Stimulated activated CD8-positive, alpha-beta memory T cell treated with anti-CD3 and anti-CD28 coated beads, Interleukin-7, amount 100 ng/mL, for 4 hours (primary cell): ENCODE results near the gene TMC8.

Experiments
- DNase-seq, 2 donors: peaks; one replicate each; pipeline ENCODE4 v3.0.0-alpha.2; 2020; ENCODE audit warnings: low read depth in 2 of 2

Gene TMC8

GRCh38 chr17:78123258-78123929 is 7.2 kb upstream of the TMC8 start:
- no peak for DNase-seq

DNA sequence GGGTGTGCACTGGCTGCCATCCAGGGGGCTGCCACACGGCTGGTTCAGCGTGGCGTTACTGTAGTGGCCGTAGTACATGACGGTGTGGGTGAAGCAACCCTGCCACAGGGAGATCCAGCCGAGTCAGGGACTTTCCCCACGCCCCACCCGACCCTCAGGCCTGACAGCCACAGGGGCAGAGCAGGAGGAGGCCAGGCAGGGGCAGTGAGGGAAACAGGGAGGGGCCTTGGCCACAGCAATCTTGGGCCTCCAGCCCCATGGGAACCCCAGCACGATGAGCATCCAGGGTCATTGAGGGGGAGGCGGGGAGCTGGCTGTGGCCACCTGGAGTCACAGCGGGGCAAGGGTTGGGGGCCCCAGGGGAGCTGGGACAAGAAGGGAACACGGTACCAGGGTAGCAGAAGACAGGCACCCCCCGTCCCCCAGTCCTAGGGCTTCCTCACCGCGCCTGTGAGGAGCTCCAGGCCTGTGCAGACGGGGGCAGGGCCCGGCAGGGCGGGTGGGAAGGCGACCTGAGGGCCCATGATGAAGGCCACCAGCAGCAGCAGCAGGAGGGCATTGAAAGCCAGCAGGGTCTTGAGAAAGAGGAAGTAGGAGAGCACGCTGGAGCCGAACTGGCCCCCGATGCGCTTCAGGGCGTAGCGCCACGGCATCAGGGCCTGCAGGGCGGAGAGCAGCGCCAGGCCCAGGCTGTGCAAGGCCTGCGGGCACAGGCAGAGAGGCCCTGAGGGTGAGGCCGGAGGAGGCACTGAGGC is 6.3 kb upstream of the TMC8 start:
- DNase-seq: no peak

DNA sequence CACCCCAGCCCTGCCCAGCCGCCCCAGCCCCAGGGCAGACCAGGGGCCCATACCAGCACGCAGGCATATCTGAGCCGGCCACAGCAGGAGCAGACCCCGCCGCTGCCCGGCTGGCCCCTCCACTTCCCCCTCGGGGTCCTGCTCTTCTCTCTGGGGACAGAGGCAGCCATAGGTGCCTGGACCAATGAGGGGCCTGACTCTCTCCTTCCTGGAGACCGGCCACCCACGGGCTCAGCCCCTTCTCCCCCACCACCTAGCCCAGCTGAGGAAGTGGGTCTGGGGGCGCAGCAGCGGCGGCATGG is 5.8 kb upstream of the TMC8 start:
- DNase-seq: no peak

- DNase-seq: no peak
These were observed 5.2 kb upstream of the TMC8 start for GRCh38 chr17:78125138-78125913.

GRCh38 chr17:78125976-78126894 is 4.3 kb upstream of the TMC8 start:
- no peak for DNase-seq

GRCh38 chr17:78126895-78127238 is 3.7 kb upstream of the TMC8 start:
- no peak for DNase-seq

GRCh38 chr17:78127239-78127887 is 3.2 kb upstream of the TMC8 start:
- DNase-seq: peak in 1 of 2 donors; percentile 61

GRCh38 chr17:78127888-78128550 is 2.6 kb upstream of the TMC8 start:
- no peak for DNase-seq

DNA sequence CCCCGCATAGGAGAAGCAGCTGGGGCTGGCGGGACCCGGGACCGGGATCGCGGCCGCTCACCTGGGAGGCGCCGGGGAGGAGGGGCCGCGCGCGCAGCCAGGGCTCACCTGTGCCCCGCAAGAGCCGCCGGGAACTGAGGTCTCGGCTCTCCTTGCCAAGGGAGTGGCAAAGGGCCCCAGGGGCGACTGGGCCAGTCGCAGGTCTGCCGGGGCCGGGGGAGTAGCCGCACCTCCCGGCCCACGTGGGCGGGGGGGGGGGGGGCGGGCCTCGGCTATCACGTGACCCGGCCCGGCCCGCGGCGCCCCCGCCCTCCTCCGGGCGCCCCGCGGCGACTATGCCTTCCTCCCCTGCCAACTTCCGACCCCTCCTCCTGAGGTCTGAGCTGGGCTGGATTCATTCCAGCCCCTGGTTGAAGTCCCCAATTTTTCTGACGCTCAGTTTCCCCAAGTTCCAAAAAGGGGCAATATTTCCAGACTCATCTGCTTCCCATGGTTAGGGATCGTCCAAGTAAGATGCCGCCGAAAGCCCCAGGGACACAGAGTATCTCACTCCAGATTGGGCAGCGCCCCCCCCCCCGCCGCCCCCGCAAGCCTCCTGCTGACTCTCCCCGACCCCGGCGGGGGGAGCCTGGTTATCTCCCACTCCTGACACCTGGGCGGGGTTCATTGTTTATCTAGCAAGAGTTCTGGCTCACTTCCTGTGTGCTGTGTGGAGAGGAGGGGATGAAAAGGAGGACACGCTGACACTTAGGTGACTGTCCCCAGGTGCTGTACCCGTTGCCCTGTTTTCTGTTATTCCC is 1.8 kb upstream of the TMC8 start, which contains the start of gene TMC6:
TMC6 (minus strand) TSS at position 205 of the 800 bp plus-strand sequence. CDS start 1,923 bp downstream, outside the sequence.
- DNase-seq: peak; percentile 54 to 69

GRCh38 chr17:78129351-78130089 is 1.1 kb upstream of the TMC8 start:
- DNase-seq: no peak

DNA sequence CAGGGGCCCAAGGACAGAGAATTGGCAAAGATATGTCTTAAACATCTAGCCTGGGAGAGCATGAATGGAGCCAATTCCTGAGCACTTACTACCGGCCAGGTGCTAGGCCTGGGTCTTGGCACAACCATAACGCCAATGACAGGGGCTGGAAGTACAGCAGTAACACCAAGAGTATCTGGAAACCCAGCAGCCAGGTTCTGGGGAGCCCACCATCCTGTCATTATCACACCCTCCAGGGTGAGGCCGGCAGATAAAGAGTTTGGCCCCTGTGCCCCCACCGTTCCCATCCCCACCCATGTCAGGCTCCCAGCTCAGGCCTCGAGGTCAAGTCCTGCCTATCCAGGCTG is 508 bp upstream of the TMC8 start:
- DNase-seq: no peak

DNA sequence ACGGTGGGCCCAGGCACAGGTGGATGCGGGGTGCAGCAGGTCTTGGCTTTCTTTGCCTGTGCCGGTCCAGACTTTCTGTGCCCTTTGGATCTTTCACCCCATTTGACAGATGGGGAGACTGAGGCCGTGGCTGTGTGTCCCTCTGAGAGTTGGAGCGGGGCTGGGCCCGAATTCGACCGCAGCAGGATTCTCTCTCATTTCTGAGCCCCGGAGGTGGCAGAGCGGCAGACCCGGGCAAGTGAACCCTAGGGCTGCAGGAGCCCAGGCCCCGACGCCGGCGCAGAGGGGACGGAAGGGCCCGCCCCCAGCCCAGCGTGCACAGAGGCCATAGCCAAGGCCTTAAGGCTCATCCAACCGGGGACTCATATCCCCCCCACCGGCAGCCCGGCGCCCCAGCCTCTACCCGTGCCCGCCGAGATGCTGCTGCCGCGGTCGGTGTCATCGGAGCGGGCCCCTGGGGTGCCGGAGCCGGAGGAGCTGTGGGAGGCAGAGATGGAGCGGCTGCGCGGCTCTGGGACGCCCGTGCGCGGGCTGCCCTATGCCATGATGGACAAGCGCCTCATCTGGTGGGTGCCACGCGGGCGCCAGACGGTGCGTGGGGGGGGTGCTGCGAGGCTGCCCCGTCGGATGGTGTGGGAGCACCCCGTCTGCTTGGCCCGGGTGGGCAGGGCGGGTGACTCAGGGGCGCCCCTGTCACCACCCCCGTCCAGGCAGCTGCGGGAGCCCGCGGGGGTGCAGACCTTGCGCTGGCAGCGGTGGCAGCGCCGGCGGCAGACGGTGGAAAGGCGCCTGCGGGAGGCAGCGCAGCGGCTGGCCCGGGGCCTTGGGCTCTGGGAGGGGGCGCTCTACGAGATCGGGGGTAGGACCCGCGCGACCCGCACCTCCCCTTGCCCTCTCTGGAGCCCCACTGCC is 857 bp downstream of the TMC8 start:
- peak; percentile 70 to 84 for DNase-seq

DNA sequence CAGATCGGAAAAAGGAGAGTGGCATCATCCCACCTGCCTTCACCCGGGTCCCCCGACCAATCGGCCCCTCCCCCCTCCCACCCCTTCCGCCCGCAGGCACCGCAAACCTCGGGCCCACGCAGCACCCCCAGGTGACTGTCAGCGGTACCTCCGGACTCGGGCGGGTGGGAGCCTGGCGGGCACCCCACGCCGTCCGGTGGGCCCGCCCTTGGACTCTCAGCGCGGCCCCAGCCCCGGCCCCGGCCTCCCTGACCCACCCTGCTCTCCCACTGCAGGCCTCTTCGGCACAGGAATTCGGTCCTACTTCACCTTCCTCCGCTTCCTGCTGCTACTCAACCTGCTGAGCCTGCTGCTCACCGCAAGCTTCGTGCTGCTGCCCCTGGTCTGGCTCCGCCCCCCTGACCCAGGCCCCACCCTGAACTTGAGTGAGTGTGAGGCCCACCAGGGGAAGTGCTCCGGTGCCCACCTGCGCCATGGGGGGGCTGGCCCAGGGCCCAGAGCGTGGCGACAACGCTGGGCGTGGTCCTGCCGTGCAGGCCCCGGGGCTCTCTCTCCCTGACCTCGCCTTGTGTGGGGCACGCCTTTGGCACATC is 1.6 kb downstream of the TMC8 start:
- DNase-seq: peak; percentile 58 to 72

DNA sequence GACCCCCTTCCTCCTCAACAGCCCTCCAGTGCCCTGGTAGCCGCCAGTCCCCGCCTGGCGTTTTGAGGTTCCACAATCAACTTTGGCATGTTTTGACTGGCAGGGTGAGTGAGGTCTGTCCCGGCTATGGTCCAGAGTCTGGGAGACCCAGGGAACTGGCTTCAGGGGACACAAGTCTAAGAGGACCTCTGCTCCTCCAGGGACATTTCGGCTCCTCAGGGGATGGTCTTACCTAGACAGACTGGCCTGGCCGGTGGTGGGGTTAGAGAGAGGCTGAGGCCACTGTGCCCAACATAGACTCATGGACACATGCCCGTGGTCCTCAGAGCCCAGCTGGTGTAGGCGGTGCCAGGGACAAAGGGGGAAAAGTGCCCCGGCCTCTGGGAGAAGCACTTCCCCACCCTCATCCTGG is 2.2 kb downstream of the TMC8 start:
- no peak for DNase-seq

DNA sequence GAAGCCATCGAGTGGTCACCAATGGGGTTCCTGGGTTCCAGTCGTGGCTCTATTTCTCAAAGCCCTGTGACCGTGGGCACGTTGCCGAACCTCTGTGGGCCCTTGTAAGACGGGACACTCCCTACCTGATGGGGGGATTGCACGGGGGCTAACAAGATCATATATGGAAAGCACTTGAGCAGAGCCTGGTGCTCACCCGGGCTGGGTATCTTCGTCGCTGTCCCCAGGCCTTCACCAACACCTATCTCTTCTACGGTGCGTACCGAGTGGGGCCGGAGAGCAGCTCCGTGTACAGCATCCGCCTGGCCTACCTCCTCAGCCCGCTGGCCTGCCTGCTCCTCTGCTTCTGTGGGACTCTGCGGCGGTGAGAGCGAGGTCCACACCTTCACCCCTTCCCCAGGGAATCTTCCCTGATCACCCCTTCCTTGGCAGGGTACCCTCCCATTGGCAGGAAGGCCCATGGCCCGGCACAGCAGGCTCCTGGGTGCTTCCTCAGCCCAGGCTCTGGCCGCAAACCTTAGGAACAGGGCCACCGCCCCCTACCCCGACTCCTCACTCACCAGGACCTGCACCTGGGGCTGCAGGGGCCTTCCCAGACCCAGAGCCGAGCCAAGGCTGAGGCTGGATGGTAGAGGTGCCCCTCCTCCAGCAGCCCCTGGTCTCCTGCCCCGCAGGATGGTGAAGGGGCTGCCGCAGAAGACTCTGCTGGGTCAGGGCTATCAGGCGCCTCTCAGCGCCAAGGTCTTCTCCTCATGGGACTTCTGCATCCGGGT is 2.8 kb downstream of the TMC8 start:
- no peak for DNase-seq

DNA sequence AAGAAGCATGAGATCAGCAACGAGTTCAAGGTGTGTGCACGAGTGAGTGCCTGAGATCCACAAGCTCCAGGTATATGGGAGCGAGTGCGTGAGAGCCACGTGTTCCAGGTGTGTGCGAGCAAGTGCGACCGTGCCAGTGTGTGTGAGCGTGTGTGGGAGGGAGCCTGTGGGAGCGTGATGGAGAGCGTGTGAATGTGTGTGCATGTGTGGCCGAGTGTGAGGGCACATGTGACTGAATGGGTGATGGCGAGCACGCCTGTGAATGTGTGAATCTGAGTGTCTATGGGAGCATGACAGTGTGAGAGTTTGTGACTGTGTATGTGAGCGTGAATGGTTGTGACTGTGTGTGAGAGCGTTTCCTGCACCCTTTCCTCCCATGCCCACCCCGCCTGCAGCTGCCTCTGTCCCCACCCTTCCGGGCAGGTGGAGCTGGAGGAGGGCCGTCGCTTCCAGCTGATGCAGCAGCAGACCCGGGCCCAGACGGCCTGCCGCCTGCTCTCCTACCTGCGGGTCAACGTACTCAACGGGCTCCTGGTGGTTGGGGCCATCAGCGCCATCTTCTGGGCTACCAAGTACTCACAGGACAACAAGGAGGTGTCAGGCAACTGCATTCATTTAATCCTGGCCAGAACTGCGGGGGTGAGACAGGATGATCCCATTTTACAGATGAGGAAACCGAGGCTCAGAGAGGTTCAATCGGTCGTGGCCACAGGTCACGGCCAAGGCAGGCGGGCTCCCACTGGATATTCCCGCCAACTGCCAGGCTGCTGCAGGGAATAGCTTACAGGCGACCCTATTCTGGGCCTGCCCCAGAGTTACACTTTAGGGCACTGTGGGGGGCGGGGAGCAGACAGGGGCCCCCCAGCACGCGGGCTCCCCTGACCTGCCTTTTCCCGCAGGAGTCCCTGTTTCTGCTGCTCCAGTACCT is 3.7 kb downstream of the TMC8 start:
- peak; percentile 52 to 63 for DNase-seq
